Liver (tissue), 9 donors: Measurements from ENCODE around the gene CHAC1. TPM values are rescaled to one million over a fixed set of nuclear protein-coding genes. Genes with fewer than 3 reads are reported as not detected.

Source experiments
- DNase-seq: peaks from one replicate; pipeline ENCODE4 v3.0.0-alpha.2; 2017; ENCODE audit warnings: low spot score
- H3K27ac ChIP-seq, 2 donors: one replicate each; pipeline ENCODE4 v1.7.0; 2013; ENCODE audit warnings: inconsistent platforms in 2 of 2, low read length in 2 of 2, control low read depth in 1 of 2, low read depth in 1 of 2, mild to moderate bottlenecking in 1 of 2
- H3K27me3 ChIP-seq, 4 donors: one replicate each; pipeline versions ENCODE4 v1.6.1 to v1.7.0; 2013; ENCODE audit warnings: low read length in 3 of 4, inconsistent platforms in 1 of 4, mild to moderate bottlenecking in 1 of 4, moderate library complexity in 1 of 4; ENCODE audit not compliant: control insufficient read depth in 4 of 4, insufficient read depth in 4 of 4
- H3K36me3 ChIP-seq, 4 donors: one replicate each; pipeline versions ENCODE4 v1.6.1 to v1.7.0; 2013; ENCODE audit warnings: low read length in 3 of 4, mild to moderate bottlenecking in 3 of 4, low read depth in 1 of 4, moderate library complexity in 1 of 4; ENCODE audit not compliant: control insufficient read depth in 4 of 4, insufficient read depth in 3 of 4
- H3K4me1 ChIP-seq, 4 donors: one replicate each; pipeline versions ENCODE4 v1.6.1 to v1.7.0; 2013; ENCODE audit warnings: low read length in 3 of 4, mild to moderate bottlenecking in 3 of 4, moderate library complexity in 1 of 4; ENCODE audit not compliant: control insufficient read depth in 4 of 4, insufficient read depth in 4 of 4
- H3K4me3 ChIP-seq, 3 donors: one replicate each; pipeline versions ENCODE4 v1.6.1 to v1.7.0; 2013; ENCODE audit warnings: low read length in 3 of 3, control low read depth in 1 of 3, low read depth in 1 of 3, mild to moderate bottlenecking in 1 of 3
- H3K9ac ChIP-seq, 2 donors: one replicate each; pipeline ENCODE4 v1.7.0; 2013; ENCODE audit warnings: low read length in 2 of 2, mild to moderate bottlenecking in 2 of 2, moderate library complexity in 2 of 2, control low read depth in 1 of 2, low read depth in 1 of 2
- H3K9me3 ChIP-seq, 4 donors: one replicate each; pipeline versions ENCODE4 v1.6.1 to v1.7.0; 2013; ENCODE audit warnings: low read length in 3 of 4; ENCODE audit not compliant: control insufficient read depth in 4 of 4
- EGR1 ChIP-seq, 2 donors: IDR thresholded peaks; 2 replicates each; pipeline ENCODE4 v1.6.1; 2016 to 2018; ENCODE audit warnings: antibody characterized with exemption in 2 of 2, low read depth in 2 of 2
- FOXA1 ChIP-seq: IDR thresholded peaks from 2 replicates; pipeline ENCODE4 v1.6.1; 2016; ENCODE audit warnings: antibody characterized with exemption
- HNF4A ChIP-seq, 2 donors: conservative IDR thresholded peaks; 2 replicates each; pipeline ENCODE4 v1.6.1; 2016; ENCODE audit warnings: antibody characterized with exemption in 2 of 2, mild to moderate bottlenecking in 2 of 2
- HNF4G ChIP-seq: IDR thresholded peaks from 2 replicates; pipeline ENCODE4 v1.6.1; 2016; ENCODE audit warnings: antibody characterized with exemption
- NR2F2 ChIP-seq: IDR thresholded peaks from 2 replicates; pipeline ENCODE4 v1.6.1; 2016; ENCODE audit warnings: antibody characterized with exemption
- RAD21 ChIP-seq, 2 donors: IDR thresholded peaks; 2 replicates each; pipeline ENCODE4 v1.6.1; 2016; ENCODE audit warnings: antibody characterized with exemption in 2 of 2, mild to moderate bottlenecking in 2 of 2
- RXRA ChIP-seq, 2 donors: IDR thresholded peaks; 2 replicates each; pipeline ENCODE4 v1.6.1; 2017 to 2018; ENCODE audit warnings: antibody characterized with exemption in 2 of 2, mild to moderate bottlenecking in 1 of 2
- SP1 ChIP-seq: IDR thresholded peaks from 2 replicates; pipeline ENCODE4 v1.6.1; 2018; ENCODE audit warnings: antibody characterized with exemption, mild to moderate bottlenecking
- YY1 ChIP-seq: IDR thresholded peaks from 2 replicates; pipeline ENCODE4 v1.6.1; 2016; ENCODE audit warnings: antibody characterized with exemption, mild to moderate bottlenecking
- WGBS: extraction: QIAGEN DNeasy Blood & Tissue Kit; methylation state at CpG from one replicate; pipeline ENCODE4 v1.1.7; 2013; 5-methylcytosine and 5-hydroxymethylcytosine counted together
- polyA plus RNA-seq, 2 donors: library from polyadenylated mRNA; stranded (reverse) in 1 of 2; unstranded in 1 of 2; fragments of 200-250 nt in 1 of 2; fragments of >200 nt in 1 of 2; fragmentation: Nextera tagmentation in 1 of 2; extraction: Ambion mirVana in 1 of 2; gene quantifications; one replicate each; pipeline versions ENCODE4 v1.2.1 to v1.2.3, GENCODE V29; 2013 to 2015
- total RNA-seq, 2 donors: library from RNA; depleted of rRNA; stranded (reverse); fragments of >200 nt; gene quantifications; one replicate each; pipeline ENCODE4 v1.2.3, GENCODE V29; 2014
- TF ChIP-seq, protein P1 (sequence below): IDR thresholded peaks from 2 replicates; pipeline ENCODE4 v1.6.1; 2016; ENCODE audit warnings: antibody characterized with exemption
- TF ChIP-seq, protein P2 (sequence below): IDR thresholded peaks from 2 replicates; pipeline ENCODE4 v1.6.1; 2016; ENCODE audit warnings: antibody characterized with exemption, mild to moderate bottlenecking
- TF ChIP-seq, protein P3 (sequence below): fragments of 150-350 bp; IDR thresholded peaks from 2 replicates; pipeline ENCODE4 v1.5.1; 2017; ENCODE audit warnings: improper control_type of control experiment, low read depth, low read length; ENCODE audit not compliant: missing input control
- donor health status: healthy.
- donor health status: healthy.
- donor health status: healthy.
- donor health status: healthy.
- donor health status: healthy.

Gene CHAC1
- total and polyA plus RNA-seq, 4 donors, result 0.19 to 3.5 (median 1.1) TPM

DNA sequence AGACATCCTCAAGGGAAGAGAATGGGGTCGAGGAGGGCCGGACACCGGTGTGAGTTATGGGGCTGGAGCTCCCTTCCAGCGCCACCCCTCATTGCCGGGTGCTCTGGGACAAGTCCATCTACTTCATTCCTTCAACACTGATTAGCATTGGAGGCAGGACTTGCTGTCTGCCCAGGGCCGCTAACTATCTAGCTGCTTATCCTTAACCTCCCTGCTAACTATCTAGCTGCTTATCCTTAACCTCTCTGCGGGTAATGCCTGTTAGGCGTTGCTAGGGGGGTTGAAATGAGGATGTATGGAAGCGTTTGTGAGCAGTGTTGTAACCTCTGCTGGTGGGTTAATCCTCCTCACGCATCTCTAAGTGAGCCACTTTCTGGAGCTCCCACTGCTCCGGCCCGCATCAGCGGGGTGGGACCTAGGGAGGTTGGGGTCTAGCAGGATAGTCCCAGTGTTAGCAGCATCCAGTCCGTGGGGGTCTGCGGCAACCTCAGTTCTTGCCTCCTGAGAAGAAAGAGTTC lies 10.9 kb upstream of the CHAC1 start:
- no peaks in the 10 kb centered on the region for H3K9me3 ChIP-seq
- peak overlapping the region; percentile 48 to 65 for H3K9ac ChIP-seq
- peaks cover 8 to 40% (median 28%) of the 10 kb centered on the region in 4 donors for H3K4me1 ChIP-seq
- TF ChIP-seq, protein P1, sequence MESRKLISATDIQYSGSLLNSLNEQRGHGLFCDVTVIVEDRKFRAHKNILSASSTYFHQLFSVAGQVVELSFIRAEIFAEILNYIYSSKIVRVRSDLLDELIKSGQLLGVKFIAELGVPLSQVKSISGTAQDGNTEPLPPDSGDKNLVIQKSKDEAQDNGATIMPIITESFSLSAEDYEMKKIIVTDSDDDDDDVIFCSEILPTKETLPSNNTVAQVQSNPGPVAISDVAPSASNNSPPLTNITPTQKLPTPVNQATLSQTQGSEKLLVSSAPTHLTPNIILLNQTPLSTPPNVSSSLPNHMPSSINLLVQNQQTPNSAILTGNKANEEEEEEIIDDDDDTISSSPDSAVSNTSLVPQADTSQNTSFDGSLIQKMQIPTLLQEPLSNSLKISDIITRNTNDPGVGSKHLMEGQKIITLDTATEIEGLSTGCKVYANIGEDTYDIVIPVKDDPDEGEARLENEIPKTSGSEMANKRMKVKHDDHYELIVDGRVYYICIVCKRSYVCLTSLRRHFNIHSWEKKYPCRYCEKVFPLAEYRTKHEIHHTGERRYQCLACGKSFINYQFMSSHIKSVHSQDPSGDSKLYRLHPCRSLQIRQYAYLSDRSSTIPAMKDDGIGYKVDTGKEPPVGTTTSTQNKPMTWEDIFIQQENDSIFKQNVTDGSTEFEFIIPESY, result no peak
- TF ChIP-seq YY1 (no peak), NR2F2 (no peak), SP1 (no peak), HNF4G (no peak)
- H3K27ac ChIP-seq, result peak overlapping the region; percentile 69 to 73
- 42% methylated on average over 15 of the region's 15 CpGs for WGBS
- H3K4me3 ChIP-seq, result peak overlapping the region in 2 of 3 donors; percentile 39 to 58
- H3K36me3 ChIP-seq, result no peaks in the 10 kb centered on the region
- no peaks in the 10 kb centered on the region for H3K27me3 ChIP-seq
- no peak for DNase-seq

DNA sequence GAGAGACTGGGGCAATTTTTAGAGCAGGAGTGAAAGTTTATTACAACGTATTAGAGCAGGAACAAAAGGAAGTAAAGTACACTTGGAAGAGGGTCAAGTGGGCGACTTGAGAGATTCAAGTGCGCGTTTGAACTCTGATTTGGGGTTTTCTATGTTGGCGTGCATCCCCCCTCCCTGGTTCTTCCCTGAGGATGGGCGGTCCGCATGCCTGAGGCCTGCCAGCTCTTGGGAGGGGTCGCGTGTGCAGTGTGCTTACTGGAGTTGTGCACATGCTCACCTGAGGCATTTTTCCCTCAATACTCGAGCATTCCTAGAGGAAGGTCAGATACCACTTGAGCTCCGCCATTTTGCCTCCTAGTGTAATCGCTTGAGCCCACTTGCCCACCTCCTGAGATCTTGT lies 10.4 kb upstream of the CHAC1 start:
- DNase-seq, result no peak
- Histone ChIP-seq H3K4me3 (no peak overlapping the region), H3K9me3 (no peaks in the 10 kb centered on the region), H3K27me3 (no peaks in the 10 kb centered on the region), H3K9ac (no peak overlapping the region), H3K36me3 (no peaks in the 10 kb centered on the region), H3K4me1 (peaks cover 8 to 35% (median 23%) of the 10 kb centered on the region in 4 donors), H3K27ac (no peak overlapping the region)
- WGBS, result 70% methylated on average over 12 of the region's 12 CpGs
- TF ChIP-seq EGR1 (IDR thresholded peaks at IDR 0.05; ENCODE audit: low read depth in 2 of 2) (no peak), NR2F2 (no peak), YY1 (no peak), RXRA (IDR thresholded peaks at IDR 0.05) (no peak), FOXA1 (no peak), RAD21 (IDR thresholded peaks at IDR 0.05) (no peak), HNF4A (conservative IDR thresholded peaks at IDR 0.05) (no peak)
- TF ChIP-seq, protein P2, sequence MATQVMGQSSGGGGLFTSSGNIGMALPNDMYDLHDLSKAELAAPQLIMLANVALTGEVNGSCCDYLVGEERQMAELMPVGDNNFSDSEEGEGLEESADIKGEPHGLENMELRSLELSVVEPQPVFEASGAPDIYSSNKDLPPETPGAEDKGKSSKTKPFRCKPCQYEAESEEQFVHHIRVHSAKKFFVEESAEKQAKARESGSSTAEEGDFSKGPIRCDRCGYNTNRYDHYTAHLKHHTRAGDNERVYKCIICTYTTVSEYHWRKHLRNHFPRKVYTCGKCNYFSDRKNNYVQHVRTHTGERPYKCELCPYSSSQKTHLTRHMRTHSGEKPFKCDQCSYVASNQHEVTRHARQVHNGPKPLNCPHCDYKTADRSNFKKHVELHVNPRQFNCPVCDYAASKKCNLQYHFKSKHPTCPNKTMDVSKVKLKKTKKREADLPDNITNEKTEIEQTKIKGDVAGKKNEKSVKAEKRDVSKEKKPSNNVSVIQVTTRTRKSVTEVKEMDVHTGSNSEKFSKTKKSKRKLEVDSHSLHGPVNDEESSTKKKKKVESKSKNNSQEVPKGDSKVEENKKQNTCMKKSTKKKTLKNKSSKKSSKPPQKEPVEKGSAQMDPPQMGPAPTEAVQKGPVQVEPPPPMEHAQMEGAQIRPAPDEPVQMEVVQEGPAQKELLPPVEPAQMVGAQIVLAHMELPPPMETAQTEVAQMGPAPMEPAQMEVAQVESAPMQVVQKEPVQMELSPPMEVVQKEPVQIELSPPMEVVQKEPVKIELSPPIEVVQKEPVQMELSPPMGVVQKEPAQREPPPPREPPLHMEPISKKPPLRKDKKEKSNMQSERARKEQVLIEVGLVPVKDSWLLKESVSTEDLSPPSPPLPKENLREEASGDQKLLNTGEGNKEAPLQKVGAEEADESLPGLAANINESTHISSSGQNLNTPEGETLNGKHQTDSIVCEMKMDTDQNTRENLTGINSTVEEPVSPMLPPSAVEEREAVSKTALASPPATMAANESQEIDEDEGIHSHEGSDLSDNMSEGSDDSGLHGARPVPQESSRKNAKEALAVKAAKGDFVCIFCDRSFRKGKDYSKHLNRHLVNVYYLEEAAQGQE, result no peak
- TF ChIP-seq, protein P3, sequence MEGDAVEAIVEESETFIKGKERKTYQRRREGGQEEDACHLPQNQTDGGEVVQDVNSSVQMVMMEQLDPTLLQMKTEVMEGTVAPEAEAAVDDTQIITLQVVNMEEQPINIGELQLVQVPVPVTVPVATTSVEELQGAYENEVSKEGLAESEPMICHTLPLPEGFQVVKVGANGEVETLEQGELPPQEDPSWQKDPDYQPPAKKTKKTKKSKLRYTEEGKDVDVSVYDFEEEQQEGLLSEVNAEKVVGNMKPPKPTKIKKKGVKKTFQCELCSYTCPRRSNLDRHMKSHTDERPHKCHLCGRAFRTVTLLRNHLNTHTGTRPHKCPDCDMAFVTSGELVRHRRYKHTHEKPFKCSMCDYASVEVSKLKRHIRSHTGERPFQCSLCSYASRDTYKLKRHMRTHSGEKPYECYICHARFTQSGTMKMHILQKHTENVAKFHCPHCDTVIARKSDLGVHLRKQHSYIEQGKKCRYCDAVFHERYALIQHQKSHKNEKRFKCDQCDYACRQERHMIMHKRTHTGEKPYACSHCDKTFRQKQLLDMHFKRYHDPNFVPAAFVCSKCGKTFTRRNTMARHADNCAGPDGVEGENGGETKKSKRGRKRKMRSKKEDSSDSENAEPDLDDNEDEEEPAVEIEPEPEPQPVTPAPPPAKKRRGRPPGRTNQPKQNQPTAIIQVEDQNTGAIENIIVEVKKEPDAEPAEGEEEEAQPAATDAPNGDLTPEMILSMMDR, result no peak
